AG09309 (cell line): ENCODE results near the gene ADAMTS17.
"Not testable (repeated sequence)": the region's sequence is repeated elsewhere in the genome, so short reads cannot be mapped to it uniquely, and the experiment has no call there.

ENCODE experiments used
- DNase-seq: peaks from one replicate; pipeline ENCODE4 v3.0.0-alpha.2; 2010; ENCODE audit warnings: low read depth
- H3K4me3 ChIP-seq: 2 replicates; pipeline ENCODE4 v1.5.1; 2011; ENCODE audit warnings: mild to moderate bottlenecking, low read depth, low read length, moderate library complexity; ENCODE audit not compliant: control insufficient read depth
- CTCF ChIP-seq: IDR thresholded peaks from 2 replicates; pipeline ENCODE4 v1.5.1; 2011; ENCODE audit warnings: mild to moderate bottlenecking, low read depth, low read length, inconsistent platforms; ENCODE audit not compliant: insufficient read depth, control insufficient read depth; ENCODE audit errors: missing control alignments

The ADAMTS17 gene

GRCh38 chr15:100083572-100083971 lies 258.2 kb downstream of the ADAMTS17 start:
- no peak overlapping the region for H3K4me3 ChIP-seq
- DNase-seq = no peak

GRCh38 chr15:100082761-100083402 lies 258.9 kb downstream of the ADAMTS17 start:
- TF ChIP-seq CTCF = no peak
- H3K4me3 ChIP-seq = no peak overlapping the region
- no peak for DNase-seq

More at GRCh38 chr15:100083572-100083971, 258.2 kb downstream of the ADAMTS17 start:
- TF ChIP-seq CTCF = no peak

- no peak overlapping the region for H3K4me3 ChIP-seq
- no peak for TF ChIP-seq CTCF
- DNase-seq = no peak
Observed at GRCh38 chr15:100081454-100081853, 260.3 kb downstream of the ADAMTS17 start.

- no peak overlapping the region for H3K4me3 ChIP-seq
- TF ChIP-seq CTCF = no peak
- DNase-seq = no peak
Observed at GRCh38 chr15:100078511-100079220, 263.1 kb downstream of the ADAMTS17 start.

- no peak for DNase-seq
- no peak for TF ChIP-seq CTCF
- no peak overlapping the region for H3K4me3 ChIP-seq
Observed at GRCh38 chr15:100075229-100075628, 266.5 kb downstream of the ADAMTS17 start.

- DNase-seq = no peak
- no peak for TF ChIP-seq CTCF
- H3K4me3 ChIP-seq = no peak overlapping the region
Observed at GRCh38 chr15:100073982-100074381, 267.8 kb downstream of the ADAMTS17 start.

GRCh38 chr15:100066521-100067280 lies 275.1 kb downstream of the ADAMTS17 start:
- DNase-seq, H3K4me3 ChIP-seq: not testable (repeated sequence)
